Pancreas (tissue), 10 donors: ENCODE measurements around the gene AKR1C1. TPM values are rescaled to one million over a fixed set of nuclear protein-coding genes. Genes with fewer than 3 reads are reported as not detected.

Experiments
- ATAC-seq, 4 donors: fragments of 200-7000 bp; cut with Tn5 transposase; one replicate each; pipeline versions ENCODE4 v1.8.0 to v1.9.1; 2020; ENCODE audit warnings: mild to moderate bottlenecking in 4 of 4, moderate library complexity in 4 of 4
- DNase-seq, 6 donors: peaks; one replicate each; pipeline ENCODE4 v3.0.0-alpha.2; 2020
- FAIRE-seq: peaks from 2 replicates; lab custom pipeline; 2012; peaks lifted over from hg19 to GRCh38; lab: Jason Lieb, UNC
- H3K27ac ChIP-seq, 4 donors: fragments of 200-600 bp; sonication (generic); 1 replicate in 3 of 4; 2 replicates in 1 of 4; pipeline versions ENCODE4 v1.5.0 to v1.8.0; 2020
- H3K27me3 ChIP-seq, 4 donors: fragments of 200-600 bp; one replicate each; pipeline ENCODE4 v1.8.0; 2021
- H3K36me3 ChIP-seq, 3 donors: fragments of 200-600 bp; sonication (generic) in 1 of 3; one replicate each; pipeline versions ENCODE4 v1.5.0 to v1.8.0; 2020 to 2021
- H3K4me1 ChIP-seq, 3 donors: fragments of 200-600 bp; one replicate each; pipeline ENCODE4 v1.8.0; 2021
- H3K4me3 ChIP-seq, 4 donors: fragments of 200-600 bp; sonication (generic) in 2 of 4; one replicate each; pipeline versions ENCODE4 v1.5.0 to v1.8.0; 2020 to 2021
- H3K9me3 ChIP-seq, 4 donors: fragments of 200-600 bp; one replicate each; pipeline ENCODE4 v1.8.0; 2021
- WGBS, 2 donors: extraction: QIAGEN DNeasy Blood & Tissue Kit; methylation state at CpG; one replicate each; pipeline ENCODE4 v1.1.7; 2013; 5-methylcytosine and 5-hydroxymethylcytosine counted together
- intact Hi-C, 3 donors: fragments of 100-400 bp; cut with DNase I; formaldehyde crosslinking; loops; one replicate each; pipeline versions ENCODE4 v1.11.1 to v1.14.2; 2022
- polyA plus RNA-seq, 2 donors: library from polyadenylated mRNA; stranded (reverse); fragments of 200-250 nt; gene quantifications; one replicate each; pipeline ENCODE4 v1.2.3, GENCODE V29; 2013
- total RNA-seq, 6 donors: library from RNA; stranded (reverse); fragmentation: NEBNext Ultra II Directional in 4 of 6; extraction: Animal tissue kit (Norgen Biotek cat#: 25700) in 4 of 6; gene quantifications; one replicate each; pipeline versions ENCODE4 v1.2.1 to v1.2.4, GENCODE V29; 2021 to 2023
- TF ChIP-seq, protein P1 (sequence below), 4 donors: fragments of 200-600 bp; sonication (generic) in 3 of 4; IDR thresholded peaks; one replicate each; pipeline versions ENCODE4 v1.5.0 to v1.8.0; 2021; ENCODE audit warnings: antibody characterized with exemption in 4 of 4
- donor health status: healthy with polysubstance abuse.
- donor health status: DM: no; HTN: no; CAD: no; lungs with moderate emphysema.
- donor health status: DM: no; HTN: no; CAD: no.
- donor health status: control.
- donor health status: control.
- donor health status: Bipolar disorder and iron deficiency.
- donor health status: DM: yes; HTN: yes; CAD: no.
- donor health status: DM: no; HTN: no; CAD: no.
- donor health status: DM: no; HTN: no; CAD: no.
- donor health status: DM: yes; HTN: yes; CAD: no.

AKR1C1 gene
- total and polyA plus RNA-seq, 8 donors: 4.1 to 17.4 (median 9.1) TPM

GRCh38 chr10:4926400-4926799 is 36.8 kb upstream of the AKR1C1 start:
- intact Hi-C loops: no loop called here
- TF ChIP-seq, protein P1, sequence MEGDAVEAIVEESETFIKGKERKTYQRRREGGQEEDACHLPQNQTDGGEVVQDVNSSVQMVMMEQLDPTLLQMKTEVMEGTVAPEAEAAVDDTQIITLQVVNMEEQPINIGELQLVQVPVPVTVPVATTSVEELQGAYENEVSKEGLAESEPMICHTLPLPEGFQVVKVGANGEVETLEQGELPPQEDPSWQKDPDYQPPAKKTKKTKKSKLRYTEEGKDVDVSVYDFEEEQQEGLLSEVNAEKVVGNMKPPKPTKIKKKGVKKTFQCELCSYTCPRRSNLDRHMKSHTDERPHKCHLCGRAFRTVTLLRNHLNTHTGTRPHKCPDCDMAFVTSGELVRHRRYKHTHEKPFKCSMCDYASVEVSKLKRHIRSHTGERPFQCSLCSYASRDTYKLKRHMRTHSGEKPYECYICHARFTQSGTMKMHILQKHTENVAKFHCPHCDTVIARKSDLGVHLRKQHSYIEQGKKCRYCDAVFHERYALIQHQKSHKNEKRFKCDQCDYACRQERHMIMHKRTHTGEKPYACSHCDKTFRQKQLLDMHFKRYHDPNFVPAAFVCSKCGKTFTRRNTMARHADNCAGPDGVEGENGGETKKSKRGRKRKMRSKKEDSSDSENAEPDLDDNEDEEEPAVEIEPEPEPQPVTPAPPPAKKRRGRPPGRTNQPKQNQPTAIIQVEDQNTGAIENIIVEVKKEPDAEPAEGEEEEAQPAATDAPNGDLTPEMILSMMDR (IDR thresholded peaks at IDR 0.05): no peak
- H3K27me3 ChIP-seq: no peaks in the 10 kb centered on the region
- H3K4me1 ChIP-seq: no peaks in the 10 kb centered on the region
- FAIRE-seq (no peak), DNase-seq (no peak), ATAC-seq (no peak)
- H3K36me3 ChIP-seq: no peaks in the 10 kb centered on the region
- no peak overlapping the region for H3K4me3 ChIP-seq
- H3K9me3 ChIP-seq: peaks cover 0 to 6% (median 0%) of the 10 kb centered on the region in 4 donors
- H3K27ac ChIP-seq: no peak overlapping the region

GRCh38 chr10:4931587-4931986 is 31.6 kb upstream of the AKR1C1 start:
- WGBS, 2 donors: 34 to 41% methylated on average over 5 of the region's 5 CpGs

DNA sequence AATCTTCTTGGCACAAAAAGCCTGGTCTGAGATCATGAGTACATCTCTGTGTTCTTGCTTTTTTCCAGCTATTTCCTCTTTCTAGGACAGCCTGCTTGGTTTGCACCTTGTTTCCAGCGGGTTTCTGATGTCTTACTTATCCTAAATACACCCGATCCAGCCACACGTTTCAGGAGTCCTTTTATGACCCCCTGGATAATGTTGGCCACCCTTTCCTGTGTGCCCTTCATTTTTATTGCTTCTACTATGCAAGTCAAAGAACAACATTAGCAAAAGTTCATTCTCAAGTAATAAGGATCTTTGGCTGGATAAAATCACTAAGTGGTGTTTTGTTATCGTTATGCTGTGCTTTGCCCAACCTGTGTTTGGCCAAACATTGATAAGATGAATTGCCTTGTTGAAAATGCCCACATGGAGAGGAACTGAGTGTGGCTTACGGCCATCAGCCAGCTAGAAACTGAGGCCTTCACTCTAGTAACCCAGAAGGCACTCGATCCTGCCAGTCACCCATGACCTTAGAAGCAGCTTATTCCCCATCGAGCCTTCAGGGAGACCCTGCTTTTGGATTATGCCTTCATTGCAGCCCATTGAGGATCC is 28.7 kb upstream of the AKR1C1 start:
- no peak for DNase-seq
- peaks cover 0 to 5% (median 0%) of the 10 kb centered on the region in 3 donors for H3K4me1 ChIP-seq
- no peak for FAIRE-seq
- intact Hi-C loops: no loop called here
- TF ChIP-seq, protein P1 (IDR thresholded peaks at IDR 0.05): no peak
- 67 to 71% methylated on average over 7 of the region's 7 CpGs for WGBS, 2 donors
- no peak overlapping the region for H3K27ac ChIP-seq
- no peaks in the 10 kb centered on the region for H3K9me3 ChIP-seq
- H3K27me3 ChIP-seq: no peaks in the 10 kb centered on the region
- no peak for ATAC-seq
- no peaks in the 10 kb centered on the region for H3K36me3 ChIP-seq
- no peak overlapping the region for H3K4me3 ChIP-seq

More at GRCh38 chr10:4931587-4931986, 31.6 kb upstream of the AKR1C1 start:
- FAIRE-seq (no peak), DNase-seq (peak in 5 of 6 donors; percentile 50 to 56 (median 55)), ATAC-seq (peak; percentile 83 to 95 (median 92))
- H3K36me3 ChIP-seq: no peaks in the 10 kb centered on the region
- intact Hi-C loops: no loop called here
- TF ChIP-seq, protein P1 (IDR thresholded peaks at IDR 0.05): no peak
- peaks cover 0 to 5% (median 0%) of the 10 kb centered on the region in 3 donors for H3K4me1 ChIP-seq
- peak overlapping the region in 3 of 4 donors; percentile 17 to 58 (median 44) for H3K27ac ChIP-seq
- H3K27me3 ChIP-seq: no peaks in the 10 kb centered on the region
- H3K4me3 ChIP-seq: no peak overlapping the region
- peaks cover 0 to 1% (median 0%) of the 10 kb centered on the region in 4 donors for H3K9me3 ChIP-seq

GRCh38 chr10:4937346-4937745 is 25.9 kb upstream of the AKR1C1 start:
- H3K27me3 ChIP-seq: no peaks in the 10 kb centered on the region
- H3K9me3 ChIP-seq: no peaks in the 10 kb centered on the region
- no peak for ATAC-seq
- TF ChIP-seq, protein P1 (IDR thresholded peaks at IDR 0.05): no peak
- intact Hi-C loops: no loop called here
- no peaks in the 10 kb centered on the region for H3K36me3 ChIP-seq
- peaks cover 0 to 3% (median 0%) of the 10 kb centered on the region in 3 donors for H3K4me1 ChIP-seq
- WGBS, 2 donors: 95 to 97% methylated on average over 22 to 23 of the region's 23 CpGs
- no peak overlapping the region for H3K27ac ChIP-seq
- no peak overlapping the region for H3K4me3 ChIP-seq
- FAIRE-seq: no peak
- peak in 1 of 6 donors; percentile 62 for DNase-seq
